Type B pancreatic cell (in vitro differentiated cells): ENCODE results near the gene APBA1. TPM values are rescaled to one million over a fixed set of nuclear protein-coding genes. Genes with fewer than 3 reads are reported as not detected.
"Not testable (repeated sequence)": the region's sequence is repeated elsewhere in the genome, so short reads cannot be mapped to it uniquely, and the experiment has no call there.

Source experiments
- DNase-seq: peaks from one replicate; pipeline ENCODE4 v3.0.0; 2021; ENCODE audit warnings: mixed read lengths; ENCODE audit not compliant: unreplicated experiment; ENCODE audit errors: extremely low spot score
- H3K27ac Mint-ChIP-seq: 2 replicates; pipeline ENCODE4 v1.8.0; 2021; ENCODE audit warnings: mild to moderate bottlenecking, mixed read lengths
- H3K27me3 Mint-ChIP-seq: 2 replicates; pipeline ENCODE4 v1.8.0; 2021; ENCODE audit warnings: mixed read lengths
- H3K36me3 Mint-ChIP-seq: 2 replicates; pipeline ENCODE4 v1.8.0; 2021; ENCODE audit warnings: mixed read lengths
- H3K4me1 Mint-ChIP-seq: one replicate; pipeline ENCODE4 v1.8.0; 2021; ENCODE audit warnings: mixed read lengths; ENCODE audit not compliant: unreplicated experiment
- H3K4me3 Mint-ChIP-seq: 2 replicates; pipeline ENCODE4 v1.8.0; 2021; ENCODE audit warnings: mild to moderate bottlenecking, mixed read lengths
- H3K9me3 Mint-ChIP-seq: 2 replicates; pipeline ENCODE4 v1.8.0; 2021; ENCODE audit warnings: mixed read lengths
- total RNA-seq: library from RNA; stranded (reverse); gene quantifications from 2 replicates; pipeline ENCODE4 v1.2.1, GENCODE V29; 2021; ENCODE audit warnings: low replicate concordance
- TF ChIP-seq, protein P1 (sequence below): fragments of 200-600 bp; sonication (generic); conservative IDR thresholded peaks from 2 replicates; pipeline ENCODE4 v1.5.0; 2021; ENCODE audit warnings: antibody characterized with exemption, mild to moderate bottlenecking

Gene APBA1
- total RNA-seq, 1 donor from 2014 or later: 6.3 TPM

DNA sequence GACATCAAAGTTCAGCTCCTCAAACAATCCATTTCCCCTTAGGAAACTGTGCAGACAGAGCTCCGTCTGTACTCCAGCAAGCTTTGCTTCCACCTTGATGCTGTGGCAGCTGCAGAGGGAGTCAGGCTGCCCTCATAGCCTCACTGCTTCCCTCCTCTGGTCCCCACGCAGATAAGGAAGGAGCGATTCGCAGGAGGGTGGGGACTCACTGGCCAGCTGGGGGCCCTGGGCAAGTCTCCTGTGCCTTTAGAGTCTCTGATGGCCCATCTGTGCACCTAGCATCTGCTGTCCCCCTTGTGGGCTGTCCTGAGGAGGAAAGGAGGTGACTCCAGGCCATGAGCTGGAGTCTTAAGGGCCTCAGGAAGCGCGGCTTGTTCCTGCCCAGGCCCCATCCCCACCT lies 225.7 kb downstream of the APBA1 start:
- Mint-ChIP-seq H3K9me3 (no peaks in the 10 kb centered on the region), H3K36me3 (no peaks in the 10 kb centered on the region), H3K4me1 (no peaks in the 10 kb centered on the region), H3K27me3 (peaks cover 11% of the 10 kb centered on the region), H3K4me3 (no peak overlapping the region), H3K27ac (no peak overlapping the region)
- DNase-seq: no peak
- TF ChIP-seq, protein P1, sequence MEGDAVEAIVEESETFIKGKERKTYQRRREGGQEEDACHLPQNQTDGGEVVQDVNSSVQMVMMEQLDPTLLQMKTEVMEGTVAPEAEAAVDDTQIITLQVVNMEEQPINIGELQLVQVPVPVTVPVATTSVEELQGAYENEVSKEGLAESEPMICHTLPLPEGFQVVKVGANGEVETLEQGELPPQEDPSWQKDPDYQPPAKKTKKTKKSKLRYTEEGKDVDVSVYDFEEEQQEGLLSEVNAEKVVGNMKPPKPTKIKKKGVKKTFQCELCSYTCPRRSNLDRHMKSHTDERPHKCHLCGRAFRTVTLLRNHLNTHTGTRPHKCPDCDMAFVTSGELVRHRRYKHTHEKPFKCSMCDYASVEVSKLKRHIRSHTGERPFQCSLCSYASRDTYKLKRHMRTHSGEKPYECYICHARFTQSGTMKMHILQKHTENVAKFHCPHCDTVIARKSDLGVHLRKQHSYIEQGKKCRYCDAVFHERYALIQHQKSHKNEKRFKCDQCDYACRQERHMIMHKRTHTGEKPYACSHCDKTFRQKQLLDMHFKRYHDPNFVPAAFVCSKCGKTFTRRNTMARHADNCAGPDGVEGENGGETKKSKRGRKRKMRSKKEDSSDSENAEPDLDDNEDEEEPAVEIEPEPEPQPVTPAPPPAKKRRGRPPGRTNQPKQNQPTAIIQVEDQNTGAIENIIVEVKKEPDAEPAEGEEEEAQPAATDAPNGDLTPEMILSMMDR: no peak

DNA sequence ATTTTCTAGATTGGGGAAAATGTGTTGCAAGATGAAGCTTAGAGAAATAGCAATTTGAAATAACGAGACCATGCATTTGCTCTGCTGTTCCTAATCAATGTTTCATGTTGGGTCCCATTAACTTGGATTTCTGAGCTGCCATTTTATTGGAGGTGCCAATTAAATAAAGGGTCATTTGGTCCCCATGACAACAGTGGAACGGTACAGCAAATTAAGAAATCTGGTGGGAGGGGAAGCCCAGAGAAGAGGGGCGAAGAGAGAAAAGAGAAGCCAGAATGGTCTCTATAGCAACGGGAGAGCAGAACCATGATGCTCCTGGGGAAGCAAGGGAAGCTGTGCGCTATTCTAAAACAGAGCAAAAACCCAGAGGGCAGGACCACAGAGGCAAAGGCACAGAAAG lies 226.9 kb downstream of the APBA1 start:
- TF ChIP-seq, protein P1: no peak
- Mint-ChIP-seq H3K36me3 (no peaks in the 10 kb centered on the region), H3K27me3 (peaks cover 9% of the 10 kb centered on the region), H3K4me1 (no peaks in the 10 kb centered on the region), H3K4me3 (no peak overlapping the region), H3K9me3 (no peaks in the 10 kb centered on the region), H3K27ac (no peak overlapping the region)
- DNase-seq: no peak

DNA sequence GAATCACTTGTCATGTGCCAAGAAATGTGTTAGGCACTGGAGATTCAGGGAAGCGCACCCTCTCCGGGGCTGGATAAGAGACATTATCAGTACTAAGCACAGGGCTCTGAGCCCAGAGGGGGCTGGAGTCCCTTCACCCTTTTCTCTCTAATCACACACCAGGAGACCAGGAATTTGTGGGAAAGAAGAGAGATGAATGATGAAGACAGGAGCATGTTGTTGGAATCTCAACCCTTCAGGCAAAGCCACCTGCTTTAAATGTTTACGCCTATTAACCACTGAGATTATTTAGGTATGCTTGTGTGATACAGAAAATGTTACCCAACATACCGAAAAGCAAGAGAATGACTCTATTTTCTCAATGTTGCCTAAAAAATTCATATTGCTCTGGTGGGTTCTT lies 227.4 kb downstream of the APBA1 start:
- Mint-ChIP-seq H3K9me3 (no peaks in the 10 kb centered on the region), H3K4me3 (no peak overlapping the region), H3K27me3 (peaks cover 9% of the 10 kb centered on the region), H3K36me3 (no peaks in the 10 kb centered on the region), H3K4me1 (no peaks in the 10 kb centered on the region), H3K27ac (no peak overlapping the region)
- TF ChIP-seq, protein P1: no peak
- DNase-seq: no peak

DNA sequence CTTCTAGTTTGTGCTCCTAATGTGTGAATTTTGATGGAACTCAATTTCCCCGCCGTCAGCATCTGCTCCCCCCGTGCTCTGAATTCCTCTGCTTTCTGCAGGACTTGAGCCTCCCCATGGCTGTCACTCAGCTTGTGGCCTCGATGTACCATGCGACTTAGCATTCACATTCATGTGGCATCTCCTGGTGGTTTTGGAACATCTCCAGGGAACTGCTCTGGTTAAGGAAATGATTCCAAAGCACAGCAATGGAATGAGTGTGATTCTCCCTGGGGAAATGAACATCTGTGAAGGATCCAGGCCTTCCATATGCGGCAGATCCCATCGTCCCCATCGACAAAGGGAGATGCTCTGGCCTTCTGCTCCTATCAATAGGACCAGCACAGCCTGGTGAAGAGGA lies 228.2 kb downstream of the APBA1 start:
- Mint-ChIP-seq H3K9me3 (no peaks in the 10 kb centered on the region), H3K4me3 (no peak overlapping the region), H3K36me3 (no peaks in the 10 kb centered on the region), H3K4me1 (no peaks in the 10 kb centered on the region), H3K27ac (no peak overlapping the region), H3K27me3 (peaks cover 9% of the 10 kb centered on the region)
- TF ChIP-seq, protein P1: no peak
- no peak for DNase-seq

DNA sequence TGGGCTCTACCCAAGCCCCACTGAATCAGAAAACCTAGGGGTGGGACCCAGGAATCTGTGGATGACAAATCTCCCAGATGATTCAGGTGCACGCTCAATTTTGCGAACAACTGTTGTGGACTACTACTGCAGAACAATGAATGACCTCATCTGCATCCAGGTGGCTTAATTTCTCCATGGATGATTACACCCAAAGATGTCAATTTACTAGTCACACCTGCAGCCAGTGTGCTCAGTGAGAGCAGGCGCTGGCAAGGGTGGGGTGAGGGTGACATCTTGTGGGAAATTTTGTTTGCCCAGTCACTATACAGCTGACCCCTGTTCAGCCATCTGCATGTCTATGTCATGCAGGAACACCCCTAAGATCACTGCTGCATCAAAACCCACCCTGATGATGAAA lies 229.0 kb downstream of the APBA1 start:
- Mint-ChIP-seq H3K4me3 (no peak overlapping the region), H3K4me1 (no peaks in the 10 kb centered on the region), H3K27ac (no peak overlapping the region), H3K27me3 (peaks cover 9% of the 10 kb centered on the region), H3K36me3 (no peaks in the 10 kb centered on the region), H3K9me3 (no peaks in the 10 kb centered on the region)
- no peak for DNase-seq
- TF ChIP-seq, protein P1: no peak

DNA sequence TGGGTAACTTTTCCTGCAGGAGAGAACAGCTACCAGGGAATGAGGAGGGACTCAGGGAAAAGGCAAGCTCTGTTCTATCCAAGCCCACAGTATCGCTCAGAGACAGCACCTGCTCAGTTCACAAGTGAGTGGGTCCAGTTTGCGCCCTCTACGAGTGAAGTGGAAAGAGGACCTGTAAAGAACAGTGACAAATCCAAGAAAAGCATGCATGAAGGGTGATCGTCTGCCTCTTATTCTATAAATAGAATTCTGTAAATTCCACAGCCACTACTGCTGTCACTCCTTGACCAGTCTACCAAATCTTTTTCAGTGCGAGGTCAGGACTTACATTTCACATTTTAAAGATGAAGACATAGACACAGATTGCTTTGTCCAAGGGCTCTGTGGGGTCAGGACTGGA lies 229.7 kb downstream of the APBA1 start:
- Mint-ChIP-seq H3K27ac (no peak overlapping the region), H3K4me3 (no peak overlapping the region), H3K4me1 (no peaks in the 10 kb centered on the region), H3K9me3 (no peaks in the 10 kb centered on the region), H3K36me3 (no peaks in the 10 kb centered on the region), H3K27me3 (peaks cover 6% of the 10 kb centered on the region)
- DNase-seq: no peak
- TF ChIP-seq, protein P1: no peak

DNA sequence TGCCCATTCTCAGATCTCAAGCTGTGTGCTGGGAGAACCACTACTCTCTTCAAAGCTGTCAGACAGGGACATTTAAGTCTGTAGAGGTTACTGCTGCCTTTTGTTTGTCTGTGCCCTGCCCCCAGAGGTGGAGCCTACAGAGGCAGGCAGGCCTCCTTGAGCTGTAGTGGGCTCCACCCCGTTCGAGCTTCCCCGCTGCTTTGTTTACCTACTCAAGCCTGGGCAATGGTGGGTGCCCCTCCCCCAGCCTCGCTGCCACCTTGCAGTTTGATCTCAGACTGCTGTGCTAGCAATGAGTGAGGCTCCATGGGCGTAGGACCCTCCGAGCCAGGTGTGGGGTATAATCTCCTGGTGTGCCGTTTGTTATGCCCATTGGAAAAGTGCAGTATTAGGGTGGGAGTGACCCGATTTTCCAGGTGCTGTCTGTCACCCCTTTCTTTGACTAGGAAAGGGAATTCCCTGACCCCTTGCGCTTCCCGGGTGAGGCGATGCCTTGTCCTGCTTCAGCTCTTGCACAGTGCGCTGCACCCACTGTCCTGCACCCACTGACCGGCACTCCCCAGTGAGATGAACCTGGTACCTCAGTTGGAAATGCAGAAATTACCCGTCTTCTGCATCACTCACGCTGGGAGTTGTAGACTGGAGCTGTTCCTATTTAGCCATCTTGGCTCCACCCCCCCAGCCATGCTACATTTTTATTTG lies 231.8 kb downstream of the APBA1 start:
- not testable (repeated sequence) for H3K36me3 Mint-ChIP-seq, H3K27me3 Mint-ChIP-seq, DNase-seq, H3K9me3 Mint-ChIP-seq, H3K27ac Mint-ChIP-seq, H3K4me1 Mint-ChIP-seq, H3K4me3 Mint-ChIP-seq

DNA sequence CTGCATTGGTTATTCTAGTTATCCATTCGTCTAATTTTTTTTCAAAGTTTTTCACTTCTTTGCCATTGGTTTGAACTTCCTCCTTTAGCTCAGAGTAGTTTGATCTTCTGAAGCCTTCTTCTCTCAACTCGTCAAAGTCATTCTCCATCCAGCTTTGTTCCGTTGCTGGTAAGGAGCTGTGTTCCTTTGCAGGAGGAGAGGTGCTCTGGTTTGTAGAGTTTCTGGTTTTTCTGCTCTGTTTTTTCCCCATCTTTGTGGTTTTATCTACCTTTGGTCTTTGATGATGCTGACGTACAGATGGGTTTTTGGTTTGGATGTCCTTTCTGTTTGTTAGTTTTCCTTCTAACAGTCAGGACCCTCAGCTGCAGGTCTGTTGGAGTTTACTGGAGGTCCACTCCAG lies 232.5 kb downstream of the APBA1 start:
- not testable (repeated sequence) for H3K36me3 Mint-ChIP-seq, H3K4me3 Mint-ChIP-seq, H3K4me1 Mint-ChIP-seq, H3K27me3 Mint-ChIP-seq, H3K9me3 Mint-ChIP-seq, DNase-seq, H3K27ac Mint-ChIP-seq
